ENCODE data around the gene RBBP4.
"Not testable (repeated sequence)": the region's sequence is repeated elsewhere in the genome, so short reads cannot be mapped to it uniquely, and the experiment has no call there.

The RBBP4 gene

DNA sequence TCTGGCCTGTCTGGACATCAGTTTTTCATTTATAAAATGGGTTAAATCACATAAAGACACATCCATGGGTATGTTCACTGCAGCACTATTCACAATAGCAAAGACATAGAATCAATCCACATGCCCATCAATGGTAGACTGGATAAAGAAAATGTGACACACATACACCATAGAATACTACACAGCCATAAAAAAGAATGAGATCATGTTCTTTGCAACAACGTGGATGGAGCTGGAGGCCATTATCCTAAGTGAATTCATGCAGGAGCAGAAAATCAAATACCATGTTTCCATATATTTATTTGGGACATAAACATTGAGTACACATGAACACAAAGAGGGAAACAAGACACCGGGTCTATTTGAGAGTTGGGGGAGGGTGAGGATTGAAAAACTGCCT, 28.8 kb upstream of the RBBP4 start:
- Histone ChIP-seq H3K4me3 (ENCODE audit: insufficient read depth, low read depth, low read length) (no peak overlapping the region), H3K9me3 (ENCODE audit: control insufficient read depth, low read length) (no peaks in the 10 kb centered on the region), H3K36me3 (ENCODE audit: control insufficient read depth, insufficient read depth, low read length) (peaks cover 10% of the 10 kb centered on the region), H3K27ac (ENCODE audit: insufficient read depth, low read depth, low read length, poor library complexity, severe bottlenecking) (no peak overlapping the region), H3K27me3 (ENCODE audit: control insufficient read depth, insufficient read depth, low read length, poor library complexity, severe bottlenecking) (no peaks in the 10 kb centered on the region), H3K4me1 (ENCODE audit: control insufficient read depth, insufficient read depth, low read length) (no peaks in the 10 kb centered on the region)
- WGBS, 2 experiments, result 88 to 93% methylated on average over 1 of the region's 2 CpGs

GRCh38 chr1:32622806-32623681, 28.0 kb upstream of the RBBP4 start:
- Histone ChIP-seq H3K4me3 (ENCODE audit: insufficient read depth, low read depth, low read length) (no peak overlapping the region), H3K9me3 (ENCODE audit: control insufficient read depth, low read length) (no peaks in the 10 kb centered on the region), H3K36me3 (ENCODE audit: control insufficient read depth, insufficient read depth, low read length) (peaks cover 15% of the 10 kb centered on the region), H3K27ac (ENCODE audit: insufficient read depth, low read depth, low read length, poor library complexity, severe bottlenecking) (no peak overlapping the region), H3K4me1 (ENCODE audit: control insufficient read depth, insufficient read depth, low read length) (no peaks in the 10 kb centered on the region), H3K27me3 (ENCODE audit: control insufficient read depth, insufficient read depth, low read length, poor library complexity, severe bottlenecking) (no peaks in the 10 kb centered on the region)
- 89% methylated on average over 3 of the region's 3 CpGs for WGBS, 2 experiments

GRCh38 chr1:32623775-32624174, 27.2 kb upstream of the RBBP4 start:
- no peaks in the 10 kb centered on the region for H3K4me1 ChIP-seq (ENCODE audit: control insufficient read depth, insufficient read depth, low read length)
- no peak overlapping the region for H3K27ac ChIP-seq (ENCODE audit: insufficient read depth, low read depth, low read length, poor library complexity, severe bottlenecking)
- no peaks in the 10 kb centered on the region for H3K9me3 ChIP-seq (ENCODE audit: control insufficient read depth, low read length)
- no peaks in the 10 kb centered on the region for H3K27me3 ChIP-seq (ENCODE audit: control insufficient read depth, insufficient read depth, low read length, poor library complexity, severe bottlenecking)
- no peak overlapping the region for H3K4me3 ChIP-seq (ENCODE audit: insufficient read depth, low read depth, low read length)
- 85 to 91% methylated on average over 5 of the region's 5 CpGs for WGBS, 2 experiments
- H3K36me3 ChIP-seq (ENCODE audit: control insufficient read depth, insufficient read depth, low read length), result peaks cover 15% of the 10 kb centered on the region

DNA sequence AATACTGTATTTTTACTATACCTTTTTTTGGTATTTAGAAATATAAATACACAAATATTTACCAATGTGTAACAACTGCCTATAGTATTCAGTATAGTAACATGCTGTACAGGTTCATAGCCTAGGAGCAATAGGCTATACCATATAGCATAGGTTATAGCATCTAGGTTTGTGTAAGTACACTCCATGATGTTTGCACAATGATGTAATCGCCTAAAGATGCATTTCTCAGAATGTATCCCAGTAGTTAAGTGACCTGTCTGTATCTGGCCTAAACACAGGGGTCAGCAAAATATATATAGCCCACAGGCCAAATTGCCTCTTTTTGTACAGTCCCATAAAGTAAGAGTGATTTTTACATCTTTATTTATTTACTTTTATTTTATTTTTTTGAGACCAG, 24.8 kb upstream of the RBBP4 start:
- Histone ChIP-seq H3K9me3 (ENCODE audit: control insufficient read depth, low read length) (no peaks in the 10 kb centered on the region), H3K27ac (ENCODE audit: insufficient read depth, low read depth, low read length, poor library complexity, severe bottlenecking) (no peak overlapping the region), H3K36me3 (ENCODE audit: control insufficient read depth, insufficient read depth, low read length) (peaks cover 5% of the 10 kb centered on the region), H3K4me3 (ENCODE audit: insufficient read depth, low read depth, low read length) (no peak overlapping the region), H3K4me1 (ENCODE audit: control insufficient read depth, insufficient read depth, low read length) (no peaks in the 10 kb centered on the region), H3K27me3 (ENCODE audit: control insufficient read depth, insufficient read depth, low read length, poor library complexity, severe bottlenecking) (no peaks in the 10 kb centered on the region)
- 90 to 100% methylated on average over 1 of the region's 1 CpG for WGBS, 2 experiments

GRCh38 chr1:32627596-32628162, 23.3 kb upstream of the RBBP4 start:
- H3K4me3 ChIP-seq (ENCODE audit: insufficient read depth, low read depth, low read length), result no peak overlapping the region
- H3K27me3 ChIP-seq (ENCODE audit: control insufficient read depth, insufficient read depth, low read length, poor library complexity, severe bottlenecking), result no peaks in the 10 kb centered on the region
- no peaks in the 10 kb centered on the region for H3K4me1 ChIP-seq (ENCODE audit: control insufficient read depth, insufficient read depth, low read length)
- H3K36me3 ChIP-seq (ENCODE audit: control insufficient read depth, insufficient read depth, low read length), result peaks cover 5% of the 10 kb centered on the region
- H3K27ac ChIP-seq (ENCODE audit: insufficient read depth, low read depth, low read length, poor library complexity, severe bottlenecking), result no peak overlapping the region
- H3K9me3 ChIP-seq (ENCODE audit: control insufficient read depth, low read length), result no peaks in the 10 kb centered on the region
- 93% methylated on average over 11 of the region's 11 CpGs for WGBS, 2 experiments

GRCh38 chr1:32630173-32630572, 20.8 kb upstream of the RBBP4 start:
- not testable (repeated sequence) for H3K36me3 ChIP-seq (ENCODE audit: control insufficient read depth, insufficient read depth, low read length)

GRCh38 chr1:32632829-32633228, 18.2 kb upstream of the RBBP4 start:
- H3K27ac ChIP-seq (ENCODE audit: insufficient read depth, low read depth, low read length, poor library complexity, severe bottlenecking), result no peak overlapping the region
- no peaks in the 10 kb centered on the region for H3K27me3 ChIP-seq (ENCODE audit: control insufficient read depth, insufficient read depth, low read length, poor library complexity, severe bottlenecking)
- no peaks in the 10 kb centered on the region for H3K9me3 ChIP-seq (ENCODE audit: control insufficient read depth, low read length)
- no peaks in the 10 kb centered on the region for H3K36me3 ChIP-seq (ENCODE audit: control insufficient read depth, insufficient read depth, low read length)
- no peaks in the 10 kb centered on the region for H3K4me1 ChIP-seq (ENCODE audit: control insufficient read depth, insufficient read depth, low read length)
- WGBS, 2 experiments, result 68 to 77% methylated on average over 2 of the region's 2 CpGs
- H3K4me3 ChIP-seq (ENCODE audit: insufficient read depth, low read depth, low read length), result no peak overlapping the region

More at GRCh38 chr1:32630173-32630572, 20.8 kb upstream of the RBBP4 start:
- H3K27ac ChIP-seq (ENCODE audit: insufficient read depth, low read depth, low read length, poor library complexity, severe bottlenecking); H3K27me3 ChIP-seq (ENCODE audit: control insufficient read depth, insufficient read depth, low read length, poor library complexity, severe bottlenecking); H3K4me3 ChIP-seq (ENCODE audit: insufficient read depth, low read depth, low read length); H3K9me3 ChIP-seq (ENCODE audit: control insufficient read depth, low read length); H3K4me1 ChIP-seq (ENCODE audit: control insufficient read depth, insufficient read depth, low read length): not testable (repeated sequence)
- WGBS, 2 experiments, result 92 to 95% methylated on average over 4 of the region's 4 CpGs

DNA sequence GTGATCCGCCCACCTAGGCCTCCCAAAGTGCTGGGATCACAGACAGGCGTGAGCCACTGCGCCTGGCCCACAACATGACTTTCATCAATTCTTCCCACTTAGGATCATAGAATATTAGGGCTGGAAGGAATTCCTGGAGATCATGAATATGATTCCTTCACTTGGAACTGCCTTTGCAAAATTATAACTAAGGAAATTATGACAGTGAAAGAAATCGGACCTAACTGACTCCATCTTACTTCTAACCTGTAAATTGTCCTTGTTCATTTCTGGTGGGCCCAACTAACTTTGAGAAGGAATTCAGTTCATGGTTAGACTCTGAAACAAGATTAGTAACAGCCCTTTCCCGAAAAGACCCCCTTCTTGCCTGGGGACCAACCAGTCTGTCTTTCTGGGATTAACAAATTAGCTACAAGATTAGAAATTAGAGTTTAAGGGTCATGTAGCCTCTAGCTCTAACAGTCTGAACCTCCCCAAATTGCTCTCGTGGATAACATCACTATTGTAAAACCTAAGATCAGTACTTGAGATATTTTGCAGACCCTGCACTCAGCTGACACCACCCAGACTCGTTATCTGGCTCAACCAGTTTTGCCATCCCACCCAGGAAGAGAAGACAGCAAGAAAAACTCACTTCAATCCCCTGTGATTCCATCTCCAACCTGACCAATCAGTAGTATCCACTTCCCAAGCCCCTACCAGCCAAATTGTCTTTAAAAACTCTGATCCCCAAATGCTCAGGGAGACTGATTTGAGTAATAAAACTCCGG, 15.3 kb upstream of the RBBP4 start:
- no peaks in the 10 kb centered on the region for H3K9me3 ChIP-seq (ENCODE audit: control insufficient read depth, low read length)
- no peaks in the 10 kb centered on the region for H3K4me1 ChIP-seq (ENCODE audit: control insufficient read depth, insufficient read depth, low read length)
- H3K27me3 ChIP-seq (ENCODE audit: control insufficient read depth, insufficient read depth, low read length, poor library complexity, severe bottlenecking), result no peaks in the 10 kb centered on the region
- H3K36me3 ChIP-seq (ENCODE audit: control insufficient read depth, insufficient read depth, low read length), result no peaks in the 10 kb centered on the region
- H3K4me3 ChIP-seq (ENCODE audit: insufficient read depth, low read depth, low read length), result no peak overlapping the region
- WGBS, 2 experiments, result 96 to 98% methylated on average over 8 of the region's 8 CpGs
- H3K27ac ChIP-seq (ENCODE audit: insufficient read depth, low read depth, low read length, poor library complexity, severe bottlenecking), result no peak overlapping the region

GRCh38 chr1:32636914-32637645, 13.9 kb upstream of the RBBP4 start:
- Histone ChIP-seq H3K9me3 (ENCODE audit: control insufficient read depth, low read length) (no peaks in the 10 kb centered on the region), H3K4me1 (ENCODE audit: control insufficient read depth, insufficient read depth, low read length) (no peaks in the 10 kb centered on the region), H3K27ac (ENCODE audit: insufficient read depth, low read depth, low read length, poor library complexity, severe bottlenecking) (peak overlapping the region; percentile 30), H3K4me3 (ENCODE audit: insufficient read depth, low read depth, low read length) (no peak overlapping the region), H3K27me3 (ENCODE audit: control insufficient read depth, insufficient read depth, low read length, poor library complexity, severe bottlenecking) (no peaks in the 10 kb centered on the region), H3K36me3 (ENCODE audit: control insufficient read depth, insufficient read depth, low read length) (no peaks in the 10 kb centered on the region)
- 64 to 66% methylated on average over 16 of the region's 16 CpGs for WGBS, 2 experiments
